Choroid plexus epithelial cell (primary cell): Measurements from ENCODE around the gene THBD.

ENCODE experiments used
- DNase-seq: peaks from one replicate; pipeline ENCODE4 v3.0.0-alpha.2; 2010; ENCODE audit warnings: low read depth
- H3K4me3 ChIP-seq: 2 replicates; pipeline ENCODE4 v1.5.1; 2011; ENCODE audit warnings: low read depth, mild to moderate bottlenecking, control low read depth, low read length, moderate library complexity
- TF ChIP-seq, protein P1 (sequence below): conservative IDR thresholded peaks from 2 replicates; pipeline ENCODE4 v1.5.1; 2011; ENCODE audit warnings: low read depth, mild to moderate bottlenecking, control low read depth, inconsistent platforms, low read length, moderate library complexity

THBD gene

DNA sequence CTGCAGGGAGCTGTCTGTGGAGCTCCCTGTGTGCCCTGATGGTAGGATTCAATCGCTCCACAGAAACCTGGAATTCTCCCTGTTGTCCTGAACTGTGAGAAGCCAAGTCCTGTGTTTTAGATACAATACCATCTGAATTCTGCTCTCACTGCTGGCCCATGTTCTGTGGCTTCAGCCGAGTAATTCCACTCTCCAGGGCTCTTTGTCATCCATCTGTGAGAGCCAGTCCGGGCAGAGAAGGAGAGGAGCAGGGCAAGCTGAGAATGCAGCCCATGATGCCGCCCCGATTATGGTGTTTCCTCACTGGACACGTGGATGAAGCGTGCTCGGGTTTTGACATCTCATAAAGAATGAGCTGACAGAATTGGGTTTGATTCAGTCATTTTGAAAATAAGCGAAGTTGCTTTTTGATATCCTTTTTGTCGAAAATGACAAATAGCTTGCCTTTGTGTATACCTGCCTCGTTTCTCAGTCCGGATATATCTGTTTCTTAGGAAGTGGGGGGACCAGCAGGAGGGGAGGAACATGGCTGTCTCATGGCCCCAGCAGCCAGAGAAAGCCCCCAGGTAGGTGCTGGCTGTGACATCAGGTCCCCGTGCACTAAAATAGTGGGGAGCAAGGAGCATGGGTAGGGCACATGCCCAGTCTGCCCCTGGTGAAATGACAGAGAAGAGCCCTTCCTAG is 44.9 kb upstream of the THBD start:
- TF ChIP-seq, protein P1, sequence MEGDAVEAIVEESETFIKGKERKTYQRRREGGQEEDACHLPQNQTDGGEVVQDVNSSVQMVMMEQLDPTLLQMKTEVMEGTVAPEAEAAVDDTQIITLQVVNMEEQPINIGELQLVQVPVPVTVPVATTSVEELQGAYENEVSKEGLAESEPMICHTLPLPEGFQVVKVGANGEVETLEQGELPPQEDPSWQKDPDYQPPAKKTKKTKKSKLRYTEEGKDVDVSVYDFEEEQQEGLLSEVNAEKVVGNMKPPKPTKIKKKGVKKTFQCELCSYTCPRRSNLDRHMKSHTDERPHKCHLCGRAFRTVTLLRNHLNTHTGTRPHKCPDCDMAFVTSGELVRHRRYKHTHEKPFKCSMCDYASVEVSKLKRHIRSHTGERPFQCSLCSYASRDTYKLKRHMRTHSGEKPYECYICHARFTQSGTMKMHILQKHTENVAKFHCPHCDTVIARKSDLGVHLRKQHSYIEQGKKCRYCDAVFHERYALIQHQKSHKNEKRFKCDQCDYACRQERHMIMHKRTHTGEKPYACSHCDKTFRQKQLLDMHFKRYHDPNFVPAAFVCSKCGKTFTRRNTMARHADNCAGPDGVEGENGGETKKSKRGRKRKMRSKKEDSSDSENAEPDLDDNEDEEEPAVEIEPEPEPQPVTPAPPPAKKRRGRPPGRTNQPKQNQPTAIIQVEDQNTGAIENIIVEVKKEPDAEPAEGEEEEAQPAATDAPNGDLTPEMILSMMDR = no peak
- DNase-seq = no peak

DNA sequence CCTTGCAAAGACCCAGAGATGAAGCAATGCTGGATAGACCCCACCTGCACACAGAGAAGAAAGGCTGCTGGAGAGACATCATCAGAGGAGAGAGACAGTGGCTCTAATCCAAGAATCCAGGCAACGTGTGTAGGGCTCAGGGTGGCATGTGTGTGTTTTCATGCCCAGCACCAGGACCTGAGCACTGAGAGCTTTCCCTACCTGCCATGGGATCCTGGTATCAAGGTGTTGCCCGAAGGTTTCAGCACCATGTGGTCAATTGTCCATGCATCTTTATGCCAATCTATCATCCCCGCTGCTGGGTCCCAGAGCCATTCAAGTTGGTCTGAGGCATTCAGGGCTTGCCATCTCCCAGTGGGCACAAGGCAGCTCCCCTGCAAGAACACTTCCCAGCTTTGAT is 44.1 kb upstream of the THBD start:
- TF ChIP-seq, protein P1 = no peak
- DNase-seq = no peak
- H3K4me3 ChIP-seq = no peak overlapping the region

More for the DNA sequence above, 44.9 kb upstream of the THBD start:
- no peak overlapping the region for H3K4me3 ChIP-seq

DNA sequence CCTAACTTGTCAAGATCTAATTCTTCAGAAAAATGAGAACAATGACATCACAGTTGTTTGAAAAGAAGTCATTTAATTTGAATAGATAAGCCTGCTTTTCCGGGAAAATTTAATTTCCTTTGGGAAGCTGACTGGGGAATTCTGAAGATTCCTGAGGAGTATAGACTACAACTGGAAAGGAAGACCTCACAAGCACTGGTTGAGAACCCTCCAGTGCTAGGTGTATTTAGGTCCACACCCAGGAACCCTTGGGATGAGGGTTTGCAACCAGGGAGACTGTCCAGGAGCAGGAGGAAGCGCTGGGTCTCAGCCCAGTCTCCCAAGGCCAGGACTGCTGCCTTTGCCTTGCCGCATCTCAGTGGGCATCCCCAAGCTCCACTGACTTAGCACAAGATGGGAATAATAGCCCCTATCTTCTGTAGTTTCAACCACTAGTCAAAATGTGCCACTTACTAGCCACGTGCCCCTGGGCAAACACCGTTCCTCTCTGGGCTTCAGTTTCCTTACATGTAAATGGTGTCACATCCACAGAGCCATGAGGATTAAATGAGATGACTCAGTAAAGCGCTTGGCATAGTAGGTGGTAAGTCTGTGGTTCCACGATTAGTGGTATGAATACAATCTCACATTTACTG is 43.5 kb upstream of the THBD start:
- H3K4me3 ChIP-seq = no peak overlapping the region
- DNase-seq = no peak
- TF ChIP-seq, protein P1 = no peak

DNA sequence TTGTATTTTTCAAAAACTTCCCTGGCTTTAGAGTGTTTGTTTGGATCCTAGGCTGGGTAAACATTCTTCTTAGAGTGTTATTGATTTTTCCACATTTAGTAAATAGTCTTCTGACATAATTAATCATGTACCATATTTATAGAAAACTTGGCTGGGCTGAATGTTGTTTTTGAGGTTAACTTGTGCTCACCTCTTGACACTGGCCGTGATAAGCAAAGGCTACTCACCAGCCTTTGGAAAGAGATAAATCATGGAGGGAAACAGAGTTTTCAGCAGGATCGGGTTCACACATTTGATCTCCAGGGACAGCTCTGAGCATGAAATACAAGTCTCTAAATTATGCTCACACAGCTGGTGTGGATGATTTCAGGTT is 42.9 kb upstream of the THBD start:
- no peak overlapping the region for H3K4me3 ChIP-seq
- TF ChIP-seq, protein P1 = no peak
- peak; percentile 51 for DNase-seq

DNA sequence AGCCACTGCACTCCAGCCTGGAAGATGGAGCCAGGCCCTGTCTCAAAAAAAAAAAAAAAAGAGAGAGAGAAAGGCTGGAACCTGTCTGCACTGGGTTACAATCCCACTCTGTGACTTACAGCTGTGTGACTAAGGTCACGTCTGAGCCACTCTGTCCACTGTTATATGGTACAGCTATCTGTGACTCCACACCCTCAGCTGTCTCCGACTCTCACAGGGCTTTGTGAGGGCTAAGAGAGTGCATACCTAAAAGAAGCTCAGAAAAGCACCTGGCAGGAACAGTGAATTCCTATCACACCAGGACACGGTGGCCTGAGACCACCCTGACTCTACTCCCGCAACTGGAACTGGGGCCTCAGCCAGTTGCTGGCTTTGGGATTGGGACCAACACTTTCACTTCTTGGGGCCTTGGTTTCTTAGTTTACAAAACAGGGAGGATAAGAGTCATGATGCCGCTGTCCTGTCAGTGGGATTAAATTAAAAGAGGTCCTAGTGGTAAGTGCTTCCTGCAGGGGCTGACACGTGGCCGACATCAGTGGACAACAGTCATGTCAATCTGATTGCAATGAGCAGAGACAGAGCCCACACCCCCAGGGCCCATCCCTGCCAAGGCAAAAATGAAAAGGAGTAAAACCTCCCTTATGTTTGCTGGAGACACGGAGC is 42.4 kb upstream of the THBD start:
- H3K4me3 ChIP-seq = no peak overlapping the region
- peak; percentile 23 for DNase-seq
- TF ChIP-seq, protein P1 = no peak

DNA sequence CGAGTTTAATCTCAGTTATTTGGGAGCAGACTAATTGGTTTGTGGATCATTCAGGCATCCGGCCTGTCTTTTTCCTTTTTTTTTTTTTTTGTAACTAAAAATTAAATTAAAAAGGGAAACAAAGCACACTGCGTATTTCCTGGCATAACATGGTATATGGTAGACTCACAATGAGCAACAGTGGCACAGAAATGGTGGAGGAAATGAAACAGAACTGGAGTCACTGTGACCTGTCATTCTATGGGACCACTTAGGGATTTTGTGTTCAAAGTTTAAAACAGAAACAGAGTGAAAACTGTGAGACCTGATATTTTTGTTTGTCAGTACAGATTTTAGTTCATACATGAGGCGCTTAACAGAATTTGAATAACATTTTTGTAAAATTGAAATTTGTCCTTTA is 41.4 kb upstream of the THBD start:
- no peak overlapping the region for H3K4me3 ChIP-seq
- DNase-seq = no peak
- TF ChIP-seq, protein P1 = no peak
